GM06990 (cell line): ENCODE measurements around the gene NDUFS6.

Source experiments
- DNase-seq: peaks from one replicate; pipeline ENCODE4 v3.0.0-alpha.2; 2011; ENCODE audit not compliant: insufficient read length; ENCODE audit errors: extremely low read depth
- H3K27me3 ChIP-seq: replicated peaks from 2 replicates; pipeline ENCODE4 v1.6.0; 2011; ENCODE audit warnings: low read length; ENCODE audit not compliant: control insufficient read depth, insufficient read depth
- H3K36me3 ChIP-seq: 2 replicates; pipeline ENCODE4 v1.5.1; 2011; ENCODE audit warnings: low read length; ENCODE audit not compliant: control insufficient read depth, insufficient read depth
- H3K4me3 ChIP-seq: replicated peaks from 2 replicates; pipeline ENCODE4 v1.5.1; 2011; ENCODE audit warnings: low read depth, mild to moderate bottlenecking, control low read depth, low read length
- CTCF ChIP-seq: IDR thresholded peaks from 2 replicates; pipeline ENCODE4 v1.5.1; 2011; ENCODE audit warnings: low read length, control low read depth, mild to moderate bottlenecking, inconsistent platforms; ENCODE audit not compliant: insufficient read depth, poor library complexity, severe bottlenecking

NDUFS6 gene

GRCh38 chr5:1805326-1805725, 4.1 kb downstream of the NDUFS6 start:
- peaks cover 41% of the 10 kb centered on the region for H3K36me3 ChIP-seq
- DNase-seq, result no peak
- no peak overlapping the region for H3K4me3 ChIP-seq
- no peak for TF ChIP-seq CTCF
- no peaks in the 10 kb centered on the region for H3K27me3 ChIP-seq

GRCh38 chr5:1805736-1806135, 4.5 kb downstream of the NDUFS6 start:
- no peak overlapping the region for H3K4me3 ChIP-seq
- peaks cover 41% of the 10 kb centered on the region for H3K36me3 ChIP-seq
- TF ChIP-seq CTCF, result no peak
- DNase-seq, result no peak
- no peaks in the 10 kb centered on the region for H3K27me3 ChIP-seq

GRCh38 chr5:1806199-1806598, 5.0 kb downstream of the NDUFS6 start:
- H3K27me3 ChIP-seq, result no peaks in the 10 kb centered on the region
- no peak for TF ChIP-seq CTCF
- peaks cover 41% of the 10 kb centered on the region for H3K36me3 ChIP-seq
- H3K4me3 ChIP-seq, result no peak overlapping the region
- no peak for DNase-seq

- no peak for DNase-seq
- Histone ChIP-seq H3K36me3 (peaks cover 41% of the 10 kb centered on the region), H3K4me3 (no peak overlapping the region), H3K27me3 (no peaks in the 10 kb centered on the region)
- no peak for TF ChIP-seq CTCF
These were observed 5.8 kb downstream of the NDUFS6 start for GRCh38 chr5:1806974-1807373.

- peaks cover 43% of the 10 kb centered on the region for H3K36me3 ChIP-seq
- no peak for DNase-seq
- no peak for TF ChIP-seq CTCF
- no peak overlapping the region for H3K4me3 ChIP-seq
- H3K27me3 ChIP-seq, result no peaks in the 10 kb centered on the region
These were observed 6.4 kb downstream of the NDUFS6 start for GRCh38 chr5:1807451-1808185.

GRCh38 chr5:1808439-1808838, 7.2 kb downstream of the NDUFS6 start:
- Histone ChIP-seq H3K36me3 (peaks cover 42% of the 10 kb centered on the region), H3K27me3 (no peaks in the 10 kb centered on the region), H3K4me3 (no peak overlapping the region)
- DNase-seq, result no peak
- no peak for TF ChIP-seq CTCF
